ENCODE measurements around the gene PCGF1.

Gene PCGF1

DNA sequence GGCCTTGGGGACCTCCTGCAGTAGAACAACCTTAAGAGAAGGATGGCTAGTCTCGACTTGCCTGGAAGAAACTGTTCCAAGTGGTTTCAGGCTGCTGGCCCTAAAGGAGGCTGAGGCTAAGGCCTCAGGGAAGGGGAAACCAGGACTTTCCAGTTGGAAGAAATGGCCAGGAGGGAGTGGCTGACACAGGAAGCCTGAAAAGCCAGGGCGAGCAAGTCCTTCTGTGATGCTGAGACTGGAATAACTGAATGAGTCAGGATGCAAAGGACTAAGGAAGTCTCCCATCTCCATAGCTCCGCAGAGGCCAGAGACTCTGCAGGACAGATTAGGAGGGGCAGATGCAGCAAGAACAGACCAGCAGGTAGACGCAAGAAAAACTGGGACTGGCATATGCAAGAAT, 29.6 kb upstream of the PCGF1 start:
- in situ Hi-C loops (cut with HindIII; ENCODE audit: low sequenced_read_pairs) = no loop called here

DNA sequence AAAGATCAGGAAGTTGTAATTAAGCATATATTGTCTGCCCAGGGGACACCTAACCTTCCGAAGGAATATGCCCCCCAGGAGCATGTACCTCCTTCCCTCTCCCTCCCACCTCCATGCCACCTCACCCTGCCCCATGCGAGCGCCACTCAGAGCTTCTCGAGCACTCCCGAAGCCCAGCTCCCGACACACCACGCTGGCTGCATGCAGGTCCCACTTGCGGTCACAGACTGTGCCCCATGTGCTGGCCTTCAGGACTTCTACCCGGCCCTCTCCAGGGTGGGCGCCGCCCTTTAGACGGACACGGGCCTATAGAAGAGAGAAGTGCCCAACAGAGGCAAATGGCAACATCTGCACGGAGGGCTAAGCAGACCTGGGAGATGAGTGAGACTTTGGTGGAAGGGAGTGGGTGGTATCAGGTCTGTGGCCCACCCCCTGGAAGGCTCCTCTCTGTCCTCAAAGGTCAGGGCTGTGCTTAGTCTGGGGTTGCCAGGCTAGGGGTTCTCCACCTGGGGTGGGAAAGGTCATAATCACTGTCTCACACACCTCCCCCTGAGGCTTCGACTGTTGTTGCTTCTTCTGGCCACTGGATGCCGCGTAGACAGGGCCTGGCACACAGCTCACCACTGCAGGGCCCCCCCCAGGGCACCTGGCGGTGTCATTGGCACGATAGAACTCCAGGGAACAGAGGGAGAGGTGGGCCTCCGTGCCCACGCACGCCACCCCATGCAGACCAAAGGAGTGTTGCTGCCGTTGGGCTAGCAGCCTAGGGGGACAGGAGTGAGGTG, 28.9 kb upstream of the PCGF1 start:
- in situ Hi-C loops (cut with HindIII; ENCODE audit: low sequenced_read_pairs) = no loop called here

- in situ Hi-C loops (cut with HindIII; ENCODE audit: low sequenced_read_pairs) = no loop called here
Measured at GRCh38 chr2:74535440-74535965, 28.0 kb upstream of the PCGF1 start.

DNA sequence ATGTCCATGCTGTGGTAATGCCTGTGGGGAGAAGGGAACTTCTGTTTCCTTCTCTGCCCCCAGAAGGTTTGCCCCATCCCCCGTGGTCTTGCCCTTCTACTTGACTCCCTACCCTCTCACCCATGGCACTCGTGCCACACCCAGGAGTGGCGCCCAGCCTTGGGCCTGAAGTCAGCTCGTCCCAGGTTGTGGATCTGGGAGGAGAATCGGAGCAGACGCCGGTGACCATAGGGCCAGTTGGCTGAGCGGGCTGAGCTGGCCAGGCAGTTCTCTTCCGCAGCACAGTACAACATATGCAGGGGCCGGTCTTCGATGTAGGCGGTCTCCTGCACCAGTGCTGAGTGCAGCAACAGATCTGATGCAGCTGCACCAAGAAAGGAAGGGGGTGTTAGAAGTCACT, 26.9 kb upstream of the PCGF1 start:
- in situ Hi-C loops (cut with HindIII; ENCODE audit: low sequenced_read_pairs) = no loop called here

DNA sequence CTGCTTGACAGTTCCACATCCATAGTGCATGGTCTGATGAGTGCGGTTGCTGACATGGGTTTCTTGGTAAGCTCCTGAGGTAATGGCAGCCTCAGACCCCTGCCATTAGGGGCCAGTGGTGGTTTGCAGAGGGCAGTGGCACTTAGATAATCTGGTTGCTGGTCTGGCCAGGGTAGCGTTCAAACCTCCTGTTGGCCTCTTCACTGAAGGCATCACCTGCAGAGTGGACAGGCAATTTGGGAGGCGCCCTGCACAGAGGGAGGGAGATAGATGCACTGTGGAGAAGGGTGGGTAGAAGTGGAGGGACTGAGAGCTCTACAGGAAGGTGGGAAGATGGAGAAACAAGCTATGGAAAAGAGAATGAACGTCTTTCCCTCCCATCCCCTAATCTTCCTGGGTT, 26.0 kb upstream of the PCGF1 start:
- in situ Hi-C loops (cut with HindIII; ENCODE audit: low sequenced_read_pairs) = no loop called here

DNA sequence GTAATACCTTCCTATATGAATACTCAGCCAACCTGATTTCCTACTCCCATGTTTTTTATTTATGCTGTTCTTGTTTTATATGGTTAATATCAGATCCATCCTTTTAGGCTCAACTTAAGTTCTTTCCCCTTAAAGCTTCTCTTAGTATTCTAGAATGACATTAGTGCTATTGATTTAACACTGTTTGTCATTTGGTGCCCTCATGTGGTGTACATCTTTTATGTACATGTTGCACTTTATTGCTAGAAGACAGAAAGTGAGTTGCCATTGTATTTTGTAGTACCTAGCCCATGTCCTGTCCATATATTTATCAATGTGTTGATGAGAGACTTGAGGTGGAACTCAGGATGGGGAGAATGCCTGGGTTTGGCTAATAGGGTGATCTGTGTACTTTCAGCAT, 24.7 kb upstream of the PCGF1 start:
- in situ Hi-C loops (cut with HindIII; ENCODE audit: low sequenced_read_pairs) = no loop called here

DNA sequence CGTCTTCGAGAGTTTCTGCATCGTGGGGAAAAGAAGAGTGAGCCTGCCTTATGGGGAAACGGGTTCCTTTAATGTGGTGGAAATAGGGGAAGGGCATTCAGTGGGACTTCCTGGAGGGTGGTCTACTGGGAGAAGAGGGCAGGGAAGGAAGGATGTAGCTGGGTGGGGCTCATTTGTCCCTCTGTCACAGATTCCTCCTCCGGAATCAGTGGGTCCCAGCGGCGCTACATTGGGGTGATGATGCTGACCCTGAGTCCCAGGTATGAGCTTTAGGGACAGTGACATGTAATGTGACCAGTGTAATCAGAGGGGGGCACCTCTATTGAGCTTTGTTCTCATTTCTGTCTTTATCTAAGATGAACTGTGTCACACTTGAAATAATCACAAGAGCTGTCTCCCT, 24.2 kb upstream of the PCGF1 start:
- in situ Hi-C loops (cut with HindIII; ENCODE audit: low sequenced_read_pairs) = no loop called here

- in situ Hi-C loops (cut with HindIII; ENCODE audit: low sequenced_read_pairs) = no loop called here
Measured at GRCh38 chr2:74530239-74531187, 23.0 kb upstream of the PCGF1 start.

DNA sequence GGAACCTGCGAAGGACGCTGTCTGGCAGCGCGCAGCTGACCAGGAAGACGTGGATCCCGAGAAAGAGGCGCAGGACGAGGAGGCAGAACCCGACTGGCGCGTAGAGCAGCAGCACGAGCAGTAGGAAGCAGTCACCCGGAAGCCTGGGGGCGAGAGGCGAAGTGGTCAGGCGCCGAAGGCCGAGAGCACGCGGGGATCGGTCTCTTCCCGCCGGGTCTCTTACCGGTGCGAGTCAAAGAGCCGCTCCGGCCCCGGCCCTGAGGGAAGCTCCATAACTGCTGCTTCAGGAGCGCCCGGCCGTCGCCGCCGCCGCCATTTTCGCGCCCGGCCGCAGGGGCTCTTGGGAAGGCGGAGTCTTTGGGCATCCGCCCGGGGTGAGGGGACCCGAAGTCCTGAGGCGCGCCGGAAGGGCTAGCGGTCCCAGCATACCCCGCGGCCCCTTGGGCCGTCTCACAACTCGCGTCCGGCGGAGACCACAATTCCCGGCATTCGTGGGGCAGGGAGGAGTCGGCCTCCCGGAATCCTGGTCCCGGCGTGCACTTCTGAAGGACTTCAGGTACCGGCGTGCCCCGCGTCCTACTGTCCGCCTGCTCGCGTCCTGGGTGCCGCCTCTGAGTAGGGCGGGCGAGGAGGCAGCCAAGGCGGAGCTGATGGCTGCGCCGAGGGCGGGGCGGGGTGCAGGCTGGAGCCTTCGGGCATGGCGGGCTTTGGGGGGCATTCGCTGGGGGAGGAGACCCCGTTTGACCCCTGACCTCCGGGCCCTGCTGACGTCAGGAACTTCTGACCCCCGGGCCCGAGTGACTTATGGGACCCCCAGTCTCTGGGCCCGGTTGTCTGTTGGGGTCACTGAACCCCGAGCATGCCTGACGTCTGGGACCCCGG, 22.1 kb upstream of the PCGF1 start, which contains the start of the genes AUP1 and HTRA2:
TSS of gene AUP1 (minus strand) at position 350 of the 882 bp plus-strand sequence. CDS start at position 273, 77 bp downstream.
TSS of gene HTRA2 (plus strand) at position 577 of the 882 bp plus-strand sequence. CDS start at position 651, 74 bp downstream.
- in situ Hi-C loops (cut with HindIII; ENCODE audit: low sequenced_read_pairs) = no loop called here

- in situ Hi-C loops (cut with HindIII; ENCODE audit: low sequenced_read_pairs) = no loop called here
Measured at GRCh38 chr2:74528600-74529356, 21.3 kb upstream of the PCGF1 start.

- in situ Hi-C loops (cut with HindIII; ENCODE audit: low sequenced_read_pairs) = no loop called here
Measured at GRCh38 chr2:74527741-74528140, 20.2 kb upstream of the PCGF1 start.

DNA sequence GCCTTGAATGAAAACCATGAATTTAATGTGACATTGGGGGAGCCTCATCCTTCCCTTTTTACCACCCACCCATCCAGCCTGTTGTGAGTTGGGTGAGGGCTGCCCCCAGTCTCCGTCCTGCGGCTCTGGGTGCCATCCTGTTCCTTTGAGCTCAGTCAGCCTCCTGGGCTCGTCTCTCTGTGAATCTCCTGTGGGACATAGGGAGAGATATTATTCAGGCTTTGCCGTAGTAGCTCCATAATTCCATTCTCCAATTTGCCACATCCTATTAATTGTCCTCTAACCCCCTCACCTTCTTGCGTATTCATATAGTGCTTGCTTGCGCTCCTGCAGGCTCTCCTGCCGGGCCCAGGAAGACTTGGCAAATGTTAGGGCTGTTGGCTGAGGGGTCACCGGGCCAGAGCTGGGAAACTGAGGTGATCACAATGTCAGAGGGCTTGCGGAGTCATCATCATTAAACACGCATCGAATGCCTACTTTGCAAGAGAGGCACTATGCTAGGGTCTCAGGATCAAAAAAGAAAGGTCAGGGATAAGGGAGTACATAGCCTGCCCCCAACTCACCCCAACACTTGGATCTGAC, 19.2 kb upstream of the PCGF1 start:
- in situ Hi-C loops (cut with HindIII; ENCODE audit: low sequenced_read_pairs) = no loop called here

- in situ Hi-C loops (cut with HindIII; ENCODE audit: low sequenced_read_pairs) = no loop called here
Measured at GRCh38 chr2:74525717-74526648, 18.5 kb upstream of the PCGF1 start, which contains the start of gene DQX1. Gene DQX1, minus strand, starts transcription at chr2:74526231. Its CDS starts 502 bp downstream, at chr2:74525729.

DNA sequence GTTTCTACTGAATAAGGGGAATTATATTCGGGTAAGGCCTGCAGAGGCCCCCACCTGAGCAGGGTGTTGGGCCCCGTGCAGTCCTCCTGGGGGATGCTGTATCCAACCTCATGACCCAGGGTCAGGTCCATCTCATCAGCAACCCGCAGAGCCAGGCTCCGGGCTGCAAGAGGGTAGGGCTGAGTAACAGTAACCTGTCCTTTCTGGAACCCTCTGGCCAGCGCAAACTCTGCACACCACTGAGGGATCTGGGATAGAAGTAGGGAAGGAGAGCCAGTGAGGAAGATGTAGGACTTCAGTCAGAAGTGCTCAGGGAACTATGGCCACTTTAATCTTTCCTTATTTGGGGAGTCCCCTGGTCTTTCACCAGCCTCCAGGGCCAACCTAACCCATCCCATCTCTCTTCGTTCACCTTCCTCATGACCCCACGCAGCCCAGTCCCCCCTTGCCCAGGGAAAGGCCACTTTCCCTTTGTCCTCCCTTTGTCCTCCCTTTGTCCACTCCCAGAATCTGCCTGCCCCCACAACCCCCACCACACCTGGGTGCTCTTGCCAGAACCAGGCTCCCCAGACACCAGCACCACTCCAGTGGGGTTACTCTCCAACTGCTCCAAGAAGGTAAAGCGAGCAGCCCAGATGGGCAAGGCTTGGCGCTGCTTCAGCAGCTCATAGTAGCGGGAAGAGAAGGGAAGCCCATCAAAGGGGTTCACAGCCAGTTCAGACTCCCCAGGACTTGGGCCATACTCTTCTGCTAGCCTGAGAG, 17.6 kb upstream of the PCGF1 start:
- in situ Hi-C loops (cut with HindIII; ENCODE audit: low sequenced_read_pairs) = no loop called here

DNA sequence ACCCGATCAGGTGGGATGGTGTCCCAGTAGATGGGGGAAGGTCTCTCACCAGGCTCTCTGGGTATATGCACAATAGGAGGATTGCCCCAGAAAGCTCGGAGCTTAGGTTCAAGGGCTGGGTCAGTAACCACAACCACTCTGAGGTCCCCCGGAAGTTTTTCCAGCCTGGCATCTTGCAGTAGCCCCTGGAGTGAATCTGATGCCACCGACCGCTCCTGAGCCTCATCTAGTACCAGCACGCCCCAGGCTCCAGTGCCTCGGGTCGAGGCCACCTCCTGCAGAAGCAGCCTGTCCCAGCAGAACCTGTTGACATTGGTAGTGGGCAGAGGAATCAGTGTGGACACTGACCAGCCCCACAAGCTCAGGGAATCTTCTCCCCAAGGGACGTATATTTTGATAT, 16.5 kb upstream of the PCGF1 start:
- in situ Hi-C loops (cut with HindIII; ENCODE audit: low sequenced_read_pairs) = no loop called here

DNA sequence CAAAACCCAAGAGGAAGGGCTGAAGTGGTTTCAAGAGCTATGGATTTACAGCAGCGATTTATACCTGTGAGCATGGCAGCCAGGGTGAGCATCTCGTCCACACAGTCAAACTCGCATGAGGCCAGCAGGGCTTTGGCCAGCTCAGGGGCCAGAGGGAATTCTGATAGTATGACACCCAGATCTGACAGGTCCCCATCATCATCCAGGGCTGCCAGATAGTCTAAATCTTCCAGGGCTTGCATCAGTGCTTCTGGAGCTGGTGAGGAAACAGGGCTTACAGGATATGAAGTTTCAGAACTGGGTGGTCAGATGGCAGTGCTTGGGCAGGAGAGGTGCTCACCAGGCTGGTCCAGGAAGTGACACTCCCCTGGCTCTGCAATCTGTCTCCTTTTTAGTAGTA, 15.0 kb upstream of the PCGF1 start:
- in situ Hi-C loops (cut with HindIII; ENCODE audit: low sequenced_read_pairs) = no loop called here

- in situ Hi-C loops (cut with HindIII; ENCODE audit: low sequenced_read_pairs) = no loop called here
Measured at GRCh38 chr2:74516650-74517049, 9.2 kb upstream of the PCGF1 start.

All from DLD1 (cell line).